GM10248 (cell line): ENCODE measurements around the gene COA4.

Experiments
- CTCF ChIA-PET: fragments of 300-600 bp; sonication (Branson Sonifier 250); formaldehyde crosslinking; extraction: SDS; loops from one replicate; lab custom pipeline; 2021; ENCODE audit warnings: antibody characterized with exemption; lab: Yijun Ruan, JAX
- POLR2A ChIA-PET: fragments of 350-650 bp; sonication (Branson Sonifier 250); formaldehyde crosslinking; extraction: SDS; loops from one replicate; lab custom pipeline; 2020; ENCODE audit warnings: antibody characterized with exemption; lab: Yijun Ruan, JAX
- DNase-seq: peaks from one replicate; pipeline ENCODE4 v3.0.0; 2012; ENCODE audit errors: extremely low spot score
- TF ChIP-seq, protein P1 (sequence below): IDR thresholded peaks from 2 replicates; pipeline ENCODE4 v1.5.1; 2012; ENCODE audit warnings: mild to moderate bottlenecking, low read depth; ENCODE audit errors: extremely low read depth, missing control alignments, control extremely low read depth

Gene COA4

DNA sequence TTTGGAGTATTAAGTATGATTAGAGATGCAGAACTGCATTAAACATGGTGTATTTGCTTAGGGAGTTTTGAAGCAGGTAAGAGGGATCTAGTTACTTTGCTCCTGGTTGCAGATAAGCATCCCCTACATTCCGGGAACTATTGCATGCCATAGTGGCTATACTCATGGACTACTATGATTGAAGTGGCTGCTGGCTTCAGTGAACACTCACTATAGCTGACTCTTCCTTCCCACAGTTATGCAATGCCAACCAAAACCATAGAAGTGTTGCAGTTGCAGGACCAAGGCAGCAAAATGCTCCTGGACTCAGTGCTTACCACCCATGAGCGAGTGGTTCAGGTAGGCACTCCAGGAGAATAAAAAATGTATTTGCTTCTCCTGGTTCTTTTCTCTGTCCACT lies 17.0 kb downstream of the COA4 start:
- no peak for DNase-seq
- ChIA-PET POLR2A (no interaction called here), CTCF (interaction anchor here (0.8 kb wide), 1 partner anchor 9 kb away, joined by 3 read pairs; no protein-coding TSS in a partner anchor)
- TF ChIP-seq, protein P1, sequence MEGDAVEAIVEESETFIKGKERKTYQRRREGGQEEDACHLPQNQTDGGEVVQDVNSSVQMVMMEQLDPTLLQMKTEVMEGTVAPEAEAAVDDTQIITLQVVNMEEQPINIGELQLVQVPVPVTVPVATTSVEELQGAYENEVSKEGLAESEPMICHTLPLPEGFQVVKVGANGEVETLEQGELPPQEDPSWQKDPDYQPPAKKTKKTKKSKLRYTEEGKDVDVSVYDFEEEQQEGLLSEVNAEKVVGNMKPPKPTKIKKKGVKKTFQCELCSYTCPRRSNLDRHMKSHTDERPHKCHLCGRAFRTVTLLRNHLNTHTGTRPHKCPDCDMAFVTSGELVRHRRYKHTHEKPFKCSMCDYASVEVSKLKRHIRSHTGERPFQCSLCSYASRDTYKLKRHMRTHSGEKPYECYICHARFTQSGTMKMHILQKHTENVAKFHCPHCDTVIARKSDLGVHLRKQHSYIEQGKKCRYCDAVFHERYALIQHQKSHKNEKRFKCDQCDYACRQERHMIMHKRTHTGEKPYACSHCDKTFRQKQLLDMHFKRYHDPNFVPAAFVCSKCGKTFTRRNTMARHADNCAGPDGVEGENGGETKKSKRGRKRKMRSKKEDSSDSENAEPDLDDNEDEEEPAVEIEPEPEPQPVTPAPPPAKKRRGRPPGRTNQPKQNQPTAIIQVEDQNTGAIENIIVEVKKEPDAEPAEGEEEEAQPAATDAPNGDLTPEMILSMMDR, result no peak

DNA sequence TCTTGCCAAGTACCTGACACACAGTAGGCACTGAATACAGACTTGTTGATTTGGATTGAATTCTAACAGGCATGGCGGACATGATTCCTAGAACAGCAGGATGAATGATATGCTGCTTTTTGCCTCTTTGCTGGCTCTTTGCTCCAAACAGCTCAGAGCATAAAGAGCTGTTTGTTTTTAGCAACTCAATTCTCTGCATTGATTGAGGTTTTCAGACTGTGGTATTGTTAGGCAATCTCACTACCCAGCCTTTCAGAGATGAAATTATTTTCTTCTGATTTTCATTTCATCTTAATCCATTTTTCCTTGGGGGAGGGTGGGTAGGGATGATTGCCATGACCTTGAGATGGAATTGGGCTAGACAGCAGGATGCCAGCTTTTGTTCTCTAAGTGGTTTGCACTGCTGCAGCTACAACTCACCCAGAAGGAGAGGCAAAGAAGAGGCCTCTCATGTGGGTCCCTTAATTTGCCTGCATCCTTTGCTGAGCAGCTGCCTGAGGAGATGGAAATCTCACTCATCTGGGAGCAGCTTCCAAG lies 20.5 kb downstream of the COA4 start:
- CTCF ChIA-PET, result interaction anchor here (1.3 to 3.2 kb wide), 2 partner anchors 8 to 16 kb away, joined by 4 to 11 read pairs; no protein-coding TSS in a partner anchor
- TF ChIP-seq, protein P1, result no peak
- POLR2A ChIA-PET, result no interaction called here
- DNase-seq, result no peak

DNA sequence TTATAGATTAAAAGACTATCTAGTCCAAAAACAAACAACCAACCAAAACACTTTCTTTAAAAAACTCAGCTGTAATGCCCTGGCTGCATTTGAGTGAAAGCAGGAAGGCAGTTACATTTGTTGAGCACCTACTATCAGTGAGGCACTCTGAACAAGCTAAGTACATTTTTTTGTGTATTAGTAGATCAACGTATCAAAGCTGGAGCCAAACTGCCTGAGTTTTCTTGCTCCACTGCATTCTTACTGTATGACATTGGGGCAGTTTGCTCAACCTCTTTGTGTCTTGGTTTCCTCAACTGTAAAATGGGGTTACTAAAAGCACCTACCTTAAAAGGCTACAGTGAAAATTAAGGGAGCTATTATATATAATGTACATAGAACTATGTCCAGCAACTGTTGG lies 22.0 kb downstream of the COA4 start:
- POLR2A ChIA-PET, result no interaction called here
- TF ChIP-seq, protein P1, result no peak
- CTCF ChIA-PET, result interaction anchor here (0.9 to 3.2 kb wide), 5 partner anchors 9 to 229 kb away, joined by 3 to 11 read pairs (median 7); no protein-coding TSS in a partner anchor

DNA sequence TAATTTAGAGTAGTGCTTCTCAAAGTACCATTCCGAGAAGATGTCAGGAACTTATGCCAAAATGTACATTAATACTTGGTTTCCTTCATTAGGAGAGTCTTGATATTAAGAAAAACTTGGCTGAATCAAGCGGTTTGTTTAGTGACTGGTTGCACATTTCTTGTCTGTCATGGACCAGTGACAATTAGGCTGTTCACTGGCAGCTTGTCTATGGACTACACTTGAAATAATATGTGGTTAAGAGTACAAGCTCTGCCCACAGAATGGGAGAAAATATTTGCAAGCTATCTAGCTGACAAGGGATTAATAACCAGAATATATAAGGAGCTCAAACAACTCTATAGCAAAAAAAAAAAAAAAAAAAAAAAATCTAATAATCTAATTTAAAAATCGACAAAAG lies 24.6 kb downstream of the COA4 start:
- ChIA-PET POLR2A (no interaction called here), CTCF (interaction anchor here (1.2 to 1.4 kb wide), 2 partner anchors 29 to 112 kb away, joined by 3 read pairs; no protein-coding TSS in a partner anchor)
- TF ChIP-seq, protein P1, result no peak
- no peak for DNase-seq

More for the DNA sequence above, 22.0 kb downstream of the COA4 start:
- DNase-seq, result no peak

DNA sequence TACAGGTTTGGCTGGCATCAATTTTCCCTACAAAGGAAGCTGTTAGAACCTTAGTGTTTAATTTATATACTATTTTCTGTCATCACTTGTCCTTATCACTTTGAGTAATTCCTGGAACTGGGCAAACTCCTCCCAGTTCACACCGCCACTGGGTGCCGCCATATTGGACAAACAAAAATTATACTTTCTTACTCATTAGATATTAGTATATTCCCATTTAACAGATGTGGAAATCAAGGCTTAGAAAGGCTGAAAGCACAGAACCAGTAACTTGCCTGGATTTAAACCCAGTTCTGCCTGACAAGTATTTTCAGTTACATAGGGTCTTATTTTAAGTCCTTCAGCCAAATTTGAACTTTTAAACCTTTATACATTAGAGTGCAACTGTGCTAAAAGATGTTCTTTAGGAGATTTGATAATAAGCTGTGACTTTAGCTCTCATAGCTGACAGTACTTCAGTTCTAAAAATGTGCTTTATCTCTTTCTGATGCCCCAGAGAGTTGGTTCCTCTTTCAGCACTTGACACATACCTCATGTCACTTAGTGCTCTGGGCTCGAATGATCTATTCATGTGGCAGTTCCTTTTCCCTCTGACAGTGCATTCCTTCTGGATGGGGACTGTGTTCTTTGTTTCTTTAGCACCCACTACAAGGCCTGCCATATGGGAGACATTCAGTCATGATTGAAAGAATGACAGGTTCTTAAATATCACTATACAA lies 25.4 kb downstream of the COA4 start:
- ChIA-PET CTCF (no interaction called here), POLR2A (no interaction called here)
- peak; percentile 29 for DNase-seq
- TF ChIP-seq, protein P1, result no peak

DNA sequence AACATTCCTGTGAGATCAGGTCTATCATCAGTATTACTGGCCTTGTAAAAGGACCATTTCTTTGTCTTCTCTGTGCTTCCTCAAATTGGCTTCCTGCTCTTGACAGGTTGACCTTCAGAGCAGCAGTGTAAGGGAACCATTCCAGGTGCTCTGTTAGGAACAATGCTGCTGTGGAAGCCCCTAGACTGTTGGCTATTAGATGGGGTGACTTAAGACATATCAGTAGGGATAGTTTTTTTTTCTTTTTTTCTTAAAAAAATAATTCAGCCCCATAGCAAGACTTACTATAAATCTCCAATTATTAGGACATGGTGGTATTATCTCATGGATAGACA lies 37.6 kb downstream of the COA4 start:
- ChIA-PET POLR2A (no interaction called here), CTCF (no interaction called here)
- DNase-seq, result no peak
- TF ChIP-seq, protein P1, result no peak
